Testis (tissue), 3 donors: ENCODE data around the gene PIP4K2B. TPM values are rescaled to one million over a fixed set of nuclear protein-coding genes. Genes with fewer than 3 reads are reported as not detected.

Source experiments
- DNase-seq: peaks from one replicate; pipeline ENCODE4 v3.0.0-alpha.2; 2019
- H3K27ac ChIP-seq, 2 donors: fragments of 200-600 bp; sonication (generic); one replicate each; pipeline ENCODE4 v1.5.1; 2019
- H3K27me3 ChIP-seq: fragments of 200-600 bp; sonication (generic); one replicate; pipeline ENCODE4 v1.5.1; 2019
- H3K36me3 ChIP-seq: fragments of 200-600 bp; sonication (generic); one replicate; pipeline ENCODE4 v1.5.1; 2017; ENCODE audit warnings: low read depth; ENCODE audit errors: missing control alignments
- H3K4me1 ChIP-seq: fragments of 200-600 bp; sonication (generic); one replicate; pipeline ENCODE4 v1.5.1; 2019
- H3K4me3 ChIP-seq, 2 donors: fragments of 200-600 bp; sonication (generic); one replicate each; pipeline ENCODE4 v1.5.1; 2017 to 2019
- H3K9me3 ChIP-seq: fragments of 200-600 bp; sonication (generic); one replicate; pipeline ENCODE4 v1.5.1; 2017
- POLR2A ChIP-seq: fragments of 450-650 bp; IDR thresholded peaks from one replicate; pipeline ENCODE4 v1.6.1; 2017; ENCODE audit warnings: antibody characterized with exemption, mild to moderate bottlenecking, moderate library complexity
- WGBS, 2 donors: methylation state at CpG; one replicate each; pipeline ENCODE4 v1.1.5; 2018; 5-methylcytosine and 5-hydroxymethylcytosine counted together
- intact Hi-C: fragments of 100-400 bp; cut with DNase I; formaldehyde crosslinking; loops from one replicate; pipeline ENCODE4 v1.15.1; 2023; ENCODE audit warnings: low total_unique reads
- microRNA-seq, 2 donors: library from miRNA; unstranded; fragments of <30 nt; microRNA quantifications; one replicate each; pipeline ENCODE4, GENCODE V29; 2016; ENCODE audit warnings: borderline number of aligned reads in 2 of 2, borderline replicate concordance in 1 of 2
- polyA plus RNA-seq: library from polyadenylated mRNA; stranded (reverse); fragments of 350-450 nt; fragmentation: Illumina TruSeq; extraction: RNeasy Lipid Tissue Mini Kit (QIAGEN cat#74804); gene quantifications from one replicate; pipeline ENCODE4 v1.2.3, GENCODE V29; 2014; ENCODE audit warnings: low read depth, low replicate concordance; ENCODE audit not compliant: insufficient read depth
- small RNA-seq, 2 donors: library from RNA; depleted of rRNA; stranded (forward); fragments of <200 nt; gene quantifications; one replicate each; pipeline ENCODE3, GENCODE V24; 2016
- total RNA-seq, 2 donors: library from RNA; depleted of rRNA; stranded (reverse); fragments of >200 nt; gene quantifications; one replicate each; pipeline ENCODE4 v1.2.3, GENCODE V29; 2016
- TF ChIP-seq, protein P1 (sequence below), 3 experiments: fragments of 450-650 bp in 2 of 3; fragments of 200-600 bp in 1 of 3; sonication (generic) in 1 of 3; IDR thresholded peaks; one replicate each; pipeline ENCODE4 v1.5.1; 2016 to 2019; ENCODE audit warnings: antibody characterized with exemption in 3 of 3, mild to moderate bottlenecking in 2 of 3, moderate library complexity in 1 of 3

Gene PIP4K2B
- total and polyA plus RNA-seq, 3 donors from 2014 or later, result 34.8 to 56.7 (median 47.2) TPM

DNA sequence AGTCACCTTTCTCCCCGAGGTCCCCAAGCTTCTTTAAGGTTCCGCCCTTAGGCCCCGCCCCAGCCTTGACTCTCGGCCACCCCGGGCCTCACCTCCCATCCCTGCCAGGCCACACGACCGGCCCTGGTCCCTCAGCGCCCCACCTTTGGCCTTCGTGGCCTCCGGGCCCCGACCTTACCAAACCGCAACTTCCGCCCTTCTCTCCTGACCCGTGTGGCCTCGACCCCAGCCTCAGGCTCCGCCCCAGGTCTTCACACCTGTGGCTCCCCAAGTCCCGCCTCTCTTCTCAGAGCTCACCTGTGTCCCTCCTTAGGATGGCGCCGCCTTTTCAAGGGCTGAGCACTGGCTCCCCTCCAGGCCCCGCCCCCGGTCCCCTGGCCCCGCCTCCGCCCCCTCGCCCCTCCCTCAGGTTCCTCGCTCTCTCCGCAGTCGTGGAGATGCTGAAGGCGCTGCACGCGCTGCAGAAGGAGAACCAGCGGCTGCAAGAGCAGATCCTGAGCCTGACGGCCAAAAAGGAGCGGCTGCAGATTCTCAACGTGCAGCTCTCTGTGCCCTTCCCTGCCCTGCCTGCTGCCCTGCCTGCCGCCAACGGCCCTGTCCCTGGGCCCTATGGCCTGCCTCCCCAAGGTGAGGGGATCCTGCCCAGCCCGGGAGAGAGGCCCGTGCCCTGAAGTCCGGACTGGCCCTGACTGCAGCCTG is 79.3 kb downstream of the PIP4K2B start:
- DNase-seq, result no peak
- TF ChIP-seq, protein P1, sequence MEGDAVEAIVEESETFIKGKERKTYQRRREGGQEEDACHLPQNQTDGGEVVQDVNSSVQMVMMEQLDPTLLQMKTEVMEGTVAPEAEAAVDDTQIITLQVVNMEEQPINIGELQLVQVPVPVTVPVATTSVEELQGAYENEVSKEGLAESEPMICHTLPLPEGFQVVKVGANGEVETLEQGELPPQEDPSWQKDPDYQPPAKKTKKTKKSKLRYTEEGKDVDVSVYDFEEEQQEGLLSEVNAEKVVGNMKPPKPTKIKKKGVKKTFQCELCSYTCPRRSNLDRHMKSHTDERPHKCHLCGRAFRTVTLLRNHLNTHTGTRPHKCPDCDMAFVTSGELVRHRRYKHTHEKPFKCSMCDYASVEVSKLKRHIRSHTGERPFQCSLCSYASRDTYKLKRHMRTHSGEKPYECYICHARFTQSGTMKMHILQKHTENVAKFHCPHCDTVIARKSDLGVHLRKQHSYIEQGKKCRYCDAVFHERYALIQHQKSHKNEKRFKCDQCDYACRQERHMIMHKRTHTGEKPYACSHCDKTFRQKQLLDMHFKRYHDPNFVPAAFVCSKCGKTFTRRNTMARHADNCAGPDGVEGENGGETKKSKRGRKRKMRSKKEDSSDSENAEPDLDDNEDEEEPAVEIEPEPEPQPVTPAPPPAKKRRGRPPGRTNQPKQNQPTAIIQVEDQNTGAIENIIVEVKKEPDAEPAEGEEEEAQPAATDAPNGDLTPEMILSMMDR (IDR thresholded peaks at IDR 0.05), result no peak
- intact Hi-C loops, result no loop called here
- 51 to 61% methylated on average over 30 to 37 of the region's 39 CpGs for WGBS, 2 donors
- Histone ChIP-seq H3K36me3 (no peaks in the 10 kb centered on the region), H3K4me3 (peak overlapping the region in 1 of 2 donors; percentile 30), H3K4me1 (peaks cover 12% of the 10 kb centered on the region), H3K9me3 (no peaks in the 10 kb centered on the region), H3K27ac (no peak overlapping the region), H3K27me3 (no peaks in the 10 kb centered on the region)

DNA sequence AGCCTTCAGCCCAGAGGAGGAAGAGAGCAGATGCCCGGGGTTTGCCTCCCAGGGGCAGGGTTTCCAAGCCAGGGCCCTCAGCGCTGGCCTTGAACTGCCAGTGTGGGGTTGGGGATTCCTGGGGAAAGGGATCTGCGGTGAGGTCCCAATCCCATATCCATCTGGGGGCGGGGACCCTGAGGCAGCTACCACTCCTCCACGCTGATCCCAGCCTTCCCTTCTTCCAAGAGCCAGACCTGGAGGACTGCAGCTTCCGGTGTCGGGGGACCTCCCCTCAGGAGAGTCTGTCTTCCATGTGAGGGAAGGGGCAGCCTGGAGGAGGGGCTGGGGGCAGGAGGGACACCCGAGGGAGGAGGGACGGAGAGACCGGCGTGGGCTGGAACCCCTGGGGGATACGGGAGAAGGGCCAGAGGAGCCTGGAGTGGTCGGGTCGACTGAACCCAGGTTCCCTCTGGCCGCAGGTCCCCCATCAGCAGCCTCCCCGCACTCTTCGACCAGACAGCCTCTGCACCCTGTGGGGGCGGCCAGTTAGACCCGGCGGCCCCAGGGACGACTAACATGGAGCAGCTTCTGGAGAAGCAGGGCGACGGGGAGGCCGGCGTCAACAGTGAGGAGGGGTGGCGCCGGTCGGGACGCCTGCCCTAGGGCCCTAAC is 79.9 kb downstream of the PIP4K2B start:
- DNase-seq, result no peak
- H3K4me1 ChIP-seq, result peaks cover 6% of the 10 kb centered on the region
- no peak overlapping the region for H3K27ac ChIP-seq
- WGBS, 2 donors, result 37 to 66% methylated on average over 13 to 29 of the region's 29 CpGs
- intact Hi-C loops, result no loop called here
- no peaks in the 10 kb centered on the region for H3K36me3 ChIP-seq
- H3K27me3 ChIP-seq, result no peaks in the 10 kb centered on the region
- H3K9me3 ChIP-seq, result no peaks in the 10 kb centered on the region
- peak overlapping the region in 1 of 2 donors; percentile 30 for H3K4me3 ChIP-seq
- TF ChIP-seq POLR2A, result no peak
- TF ChIP-seq, protein P1 (IDR thresholded peaks at IDR 0.05), result no peak

DNA sequence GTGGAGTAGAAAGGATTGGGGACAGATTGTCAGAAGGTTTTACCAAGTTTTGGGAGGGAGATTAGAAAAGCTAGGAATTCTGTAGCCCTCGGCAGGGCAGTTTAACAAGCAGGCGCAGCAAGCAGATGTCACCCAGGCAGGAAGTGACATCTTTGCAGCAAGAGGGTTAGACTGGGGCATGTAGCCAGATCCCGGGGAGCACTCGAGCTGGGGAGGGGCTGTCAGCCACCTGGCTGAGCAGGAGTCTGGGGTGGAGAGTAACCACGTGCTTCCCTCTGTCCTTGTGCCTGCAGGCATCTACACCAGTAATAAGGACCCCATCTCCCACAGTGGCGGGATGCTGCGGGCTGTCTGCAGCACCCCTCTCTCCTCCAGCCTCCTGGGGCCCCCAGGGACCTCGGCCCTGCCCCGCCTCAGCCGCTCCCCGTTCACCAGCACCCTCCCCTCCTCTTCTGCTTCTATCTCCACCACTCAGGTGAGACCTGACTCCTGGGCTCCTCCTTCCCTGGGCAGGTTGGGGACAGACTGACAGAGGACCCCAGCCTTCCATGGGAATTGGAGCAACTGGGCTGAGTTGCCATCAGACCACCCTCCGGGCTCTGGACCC is 82.1 kb downstream of the PIP4K2B start:
- H3K4me1 ChIP-seq, result peaks cover 4% of the 10 kb centered on the region
- H3K27me3 ChIP-seq, result no peaks in the 10 kb centered on the region
- intact Hi-C loops, result no loop called here
- no peak for DNase-seq
- H3K9me3 ChIP-seq, result no peaks in the 10 kb centered on the region
- H3K27ac ChIP-seq, result no peak overlapping the region
- no peak overlapping the region for H3K4me3 ChIP-seq
- 80 to 82% methylated on average over 8 to 12 of the region's 12 CpGs for WGBS, 2 donors
- TF ChIP-seq, protein P1 (IDR thresholded peaks at IDR 0.05), result no peak
- no peak for TF ChIP-seq POLR2A
- no peaks in the 10 kb centered on the region for H3K36me3 ChIP-seq

DNA sequence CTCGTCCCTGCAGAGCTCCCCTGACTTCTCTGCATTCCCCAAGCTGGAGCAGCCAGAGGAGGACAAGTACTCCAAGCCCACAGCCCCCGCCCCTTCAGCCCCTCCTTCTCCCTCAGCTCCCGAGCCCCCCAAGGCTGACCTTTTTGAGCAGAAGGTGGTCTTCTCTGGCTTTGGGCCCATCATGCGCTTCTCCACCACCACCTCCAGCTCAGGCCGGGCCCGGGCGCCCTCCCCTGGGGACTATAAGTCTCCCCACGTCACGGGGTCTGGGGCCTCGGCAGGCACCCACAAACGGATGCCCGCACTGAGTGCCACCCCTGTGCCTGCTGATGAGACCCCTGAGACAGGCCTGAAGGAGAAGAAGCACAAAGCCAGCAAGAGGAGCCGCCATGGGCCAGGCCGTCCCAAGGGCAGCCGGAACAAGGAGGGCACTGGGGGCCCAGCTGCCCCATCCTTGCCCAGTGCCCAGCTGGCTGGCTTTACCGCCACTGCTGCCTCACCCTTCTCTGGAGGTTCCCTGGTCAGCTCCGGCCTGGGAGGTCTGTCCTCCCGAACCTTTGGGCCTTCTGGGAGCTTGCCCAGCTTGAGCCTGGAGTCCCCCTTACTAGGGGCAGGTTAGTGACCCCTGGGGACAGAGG is 82.9 kb downstream of the PIP4K2B start:
- Histone ChIP-seq H3K9me3 (no peaks in the 10 kb centered on the region), H3K27me3 (no peaks in the 10 kb centered on the region), H3K36me3 (no peaks in the 10 kb centered on the region), H3K27ac (no peak overlapping the region), H3K4me3 (no peak overlapping the region), H3K4me1 (peaks cover 4% of the 10 kb centered on the region)
- WGBS, 2 donors, result 89 to 96% methylated on average over 12 to 18 of the region's 18 CpGs
- no peak for DNase-seq
- intact Hi-C loops, result no loop called here
- TF ChIP-seq, protein P1 (IDR thresholded peaks at IDR 0.05), result no peak
- no peak for TF ChIP-seq POLR2A

Small RNA genes within 50 kb of the gene (microRNA-seq; reads per million reads assigned to microRNA genes)
- gene MIR4726 (0 to 1.4 reads per million in 2 donors), gene MIR4727 (0 reads per million in 2 donors)

Small RNA genes within 50 kb of the gene (small RNA-seq; reads per million reads assigned to genes)
- gene MIR4726 (0 reads per million in 2 donors), gene MIR4727 (0 reads per million in 2 donors), gene RNA5SP440 (0.38 to 0.73 reads per million in 2 donors), gene RNU6-866P (0 reads per million in 2 donors)

Other genes starting within 250 kb of the PIP4K2B start
- 1 to 10 TPM; 6.2 to 8.9 TPM for gene SRCIN1, start 193.6 kb downstream of the PIP4K2B start, total RNA-seq
- 3.2 TPM for gene SRCIN1, start 193.6 kb downstream of the PIP4K2B start, polyA plus RNA-seq
- 10 to 100 TPM; 16.8 to 19.4 TPM for gene EPOP, start 124.6 kb downstream of the PIP4K2B start, total RNA-seq
- 18.6 TPM for gene EPOP, start 124.6 kb downstream of the PIP4K2B start, polyA plus RNA-seq
- gene MLLT6, start 94.3 kb downstream of the PIP4K2B start, total RNA-seq, result 100 to 1,000 TPM; 157 to 176 TPM
- 86.9 TPM for gene MLLT6, start 94.3 kb downstream of the PIP4K2B start, polyA plus RNA-seq
- 10 to 100 TPM; 13.9 to 14.3 TPM for gene CISD3, start 69.2 kb downstream of the PIP4K2B start, total RNA-seq
- 25.7 TPM for gene CISD3, start 69.2 kb downstream of the PIP4K2B start, polyA plus RNA-seq
- 10 to 100 TPM in 1 of 2 donors, 1 to 10 TPM in 1; 8.1 to 20.9 TPM for gene PCGF2, start 51.2 kb downstream of the PIP4K2B start, total RNA-seq
- gene PCGF2, start 51.2 kb downstream of the PIP4K2B start, polyA plus RNA-seq, result 21.2 TPM
- 100 to 1,000 TPM; 111 to 113 TPM for gene PSMB3, start 46.8 kb downstream of the PIP4K2B start, total RNA-seq
- 144 TPM for gene PSMB3, start 46.8 kb downstream of the PIP4K2B start, polyA plus RNA-seq
- 10 to 100 TPM; 23.9 to 67.1 TPM for gene CWC25, start 25.8 kb upstream of the PIP4K2B start, total RNA-seq
- gene CWC25, start 25.8 kb upstream of the PIP4K2B start, polyA plus RNA-seq, result 41.9 TPM
- 100 to 1,000 TPM; 406 to 746 TPM for gene RPL23, start 54.2 kb upstream of the PIP4K2B start, total RNA-seq
- 912 TPM for gene RPL23, start 54.2 kb upstream of the PIP4K2B start, polyA plus RNA-seq
- 10 to 100 TPM; 60.3 to 83.2 TPM for gene LASP1, start 70.5 kb upstream of the PIP4K2B start, total RNA-seq
- gene LASP1, start 70.5 kb upstream of the PIP4K2B start, polyA plus RNA-seq, result 58.2 TPM
- gene FBXO47, start 167.8 kb upstream of the PIP4K2B start, total RNA-seq, result 10 to 100 TPM in 1 of 2 donors, 1 to 10 TPM in 1; 6.3 to 11.6 TPM
- gene FBXO47, start 167.8 kb upstream of the PIP4K2B start, polyA plus RNA-seq, result 5.8 TPM